HG03108 (cell line): ENCODE results near the gene NBAS.

Experiments
- ATAC-seq: cut with Tn5 transposase; IDR thresholded peaks from one replicate; pipeline ENCODE4 v1.9.1; 2021; ENCODE audit warnings: moderate library complexity; ENCODE audit not compliant: unreplicated experiment

Gene NBAS

GRCh38 chr2:15181092-15181745 is 379.9 kb downstream of the NBAS start:
- ATAC-seq: no peak

GRCh38 chr2:15180379-15180778 is 380.8 kb downstream of the NBAS start:
- no peak for ATAC-seq

- no peak for ATAC-seq
These were observed 382.2 kb downstream of the NBAS start for GRCh38 chr2:15178946-15179345.

GRCh38 chr2:15177103-15177502 is 384.0 kb downstream of the NBAS start:
- peak; percentile 99 for ATAC-seq

GRCh38 chr2:15176604-15177003 is 384.5 kb downstream of the NBAS start:
- ATAC-seq: no peak

GRCh38 chr2:15174567-15174966 is 386.6 kb downstream of the NBAS start:
- no peak for ATAC-seq

GRCh38 chr2:15173501-15173900 is 387.6 kb downstream of the NBAS start:
- ATAC-seq: no peak

GRCh38 chr2:15172825-15173224 is 388.3 kb downstream of the NBAS start:
- ATAC-seq: no peak

GRCh38 chr2:15170070-15170775 is 390.9 kb downstream of the NBAS start:
- no peak for ATAC-seq

- no peak for ATAC-seq
These were observed 391.6 kb downstream of the NBAS start for GRCh38 chr2:15169326-15170069.

GRCh38 chr2:15168116-15168515 is 393.0 kb downstream of the NBAS start:
- ATAC-seq: no peak

GRCh38 chr2:15166878-15167277 is 394.3 kb downstream of the NBAS start:
- ATAC-seq: no peak

GRCh38 chr2:15163326-15163725 is 397.8 kb downstream of the NBAS start:
- ATAC-seq: no peak

GRCh38 chr2:15162620-15163019 is 398.5 kb downstream of the NBAS start:
- ATAC-seq: no peak

- ATAC-seq: no peak
These were observed 400.7 kb downstream of the NBAS start for GRCh38 chr2:15160201-15160991.

GRCh38 chr2:15159751-15160177 is 401.4 kb downstream of the NBAS start:
- no peak for ATAC-seq

- ATAC-seq: no peak
These were observed 401.9 kb downstream of the NBAS start for GRCh38 chr2:15159206-15159605.

GRCh38 chr2:15158532-15158931 is 402.6 kb downstream of the NBAS start:
- ATAC-seq: no peak

GRCh38 chr2:15158100-15158499 is 403.0 kb downstream of the NBAS start:
- ATAC-seq: no peak

GRCh38 chr2:15155959-15156574 is 405.1 kb downstream of the NBAS start:
- ATAC-seq: no peak

- ATAC-seq: no peak
These were observed 406.8 kb downstream of the NBAS start for GRCh38 chr2:15154297-15154696.
